ENCODE results near the gene CLEC16A.

DNA sequence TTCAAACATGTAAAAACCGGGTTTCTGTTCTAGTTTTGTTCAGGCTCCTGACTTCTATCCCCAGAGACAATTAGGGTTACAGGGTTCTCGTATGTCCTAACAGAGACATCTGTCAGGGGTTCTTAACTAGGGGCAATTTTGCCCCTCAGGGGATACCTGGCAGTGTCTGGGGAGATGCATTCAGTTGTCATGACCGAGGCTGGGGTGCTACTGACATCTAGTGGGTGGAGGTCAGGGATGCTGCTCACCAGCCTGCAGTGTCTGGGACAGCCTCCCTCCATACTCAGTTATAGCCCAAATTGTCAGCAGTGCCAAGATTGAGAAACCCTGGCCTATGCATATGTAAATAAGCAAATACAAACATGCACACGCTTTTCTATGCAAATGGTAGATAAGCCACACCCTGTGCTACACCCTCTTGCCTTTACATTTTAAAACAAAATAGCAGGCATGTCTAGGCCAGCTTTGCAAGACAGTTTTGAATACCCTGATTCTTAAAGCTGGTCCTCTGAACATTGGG lies 37.4 kb downstream of the CLEC16A start:
- TF ChIP-seq, protein P1, sequence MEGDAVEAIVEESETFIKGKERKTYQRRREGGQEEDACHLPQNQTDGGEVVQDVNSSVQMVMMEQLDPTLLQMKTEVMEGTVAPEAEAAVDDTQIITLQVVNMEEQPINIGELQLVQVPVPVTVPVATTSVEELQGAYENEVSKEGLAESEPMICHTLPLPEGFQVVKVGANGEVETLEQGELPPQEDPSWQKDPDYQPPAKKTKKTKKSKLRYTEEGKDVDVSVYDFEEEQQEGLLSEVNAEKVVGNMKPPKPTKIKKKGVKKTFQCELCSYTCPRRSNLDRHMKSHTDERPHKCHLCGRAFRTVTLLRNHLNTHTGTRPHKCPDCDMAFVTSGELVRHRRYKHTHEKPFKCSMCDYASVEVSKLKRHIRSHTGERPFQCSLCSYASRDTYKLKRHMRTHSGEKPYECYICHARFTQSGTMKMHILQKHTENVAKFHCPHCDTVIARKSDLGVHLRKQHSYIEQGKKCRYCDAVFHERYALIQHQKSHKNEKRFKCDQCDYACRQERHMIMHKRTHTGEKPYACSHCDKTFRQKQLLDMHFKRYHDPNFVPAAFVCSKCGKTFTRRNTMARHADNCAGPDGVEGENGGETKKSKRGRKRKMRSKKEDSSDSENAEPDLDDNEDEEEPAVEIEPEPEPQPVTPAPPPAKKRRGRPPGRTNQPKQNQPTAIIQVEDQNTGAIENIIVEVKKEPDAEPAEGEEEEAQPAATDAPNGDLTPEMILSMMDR (IDR thresholded peaks at IDR 0.05 in 4 of 5, conservative IDR thresholded peaks at IDR 0.05 in 1 of 5): no peak
- TF ChIP-seq POLR2A (IDR thresholded peaks at IDR 0.05): no peak
